ENCODE measurements around the gene CTBP1.
A peak's percentile ranks its signal among the peaks of the same experiment; 100 is the strongest.

The CTBP1 gene

DNA sequence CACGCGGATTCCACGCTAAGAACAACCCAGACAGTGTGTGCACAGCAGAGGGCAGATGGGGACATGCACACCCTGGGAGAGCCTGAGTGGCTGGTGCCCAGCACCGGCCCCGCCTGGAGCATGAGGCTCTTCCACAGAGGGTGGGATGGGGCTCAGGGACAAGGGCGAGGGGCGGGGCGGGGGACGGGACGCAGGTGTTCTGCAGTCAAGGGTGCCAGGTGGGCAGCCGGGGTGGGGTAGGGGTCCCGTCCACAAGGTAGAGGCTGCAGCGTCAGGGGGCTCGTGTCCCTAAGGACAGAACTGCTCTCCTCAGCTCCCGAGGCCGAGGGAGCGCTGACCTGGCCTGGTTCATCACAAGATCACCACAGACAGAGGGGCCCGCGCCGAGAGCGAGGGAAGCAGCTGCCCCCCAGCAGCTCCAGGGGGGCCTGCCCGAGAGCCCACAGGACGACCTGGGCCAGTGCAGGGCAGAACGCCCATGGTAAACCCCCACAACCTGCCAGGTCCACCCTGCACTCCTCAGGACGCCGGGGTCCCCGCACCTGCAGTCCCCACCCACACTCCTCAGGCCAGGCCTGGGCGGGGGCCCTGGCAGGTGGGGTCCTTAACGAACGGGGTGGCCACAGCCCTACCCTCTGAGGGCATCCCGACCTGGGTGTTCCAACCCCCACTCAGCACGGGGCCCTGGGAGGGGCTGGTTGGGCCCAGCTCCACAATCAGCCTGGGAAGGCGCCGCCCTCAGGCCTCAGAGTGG, 26.7 kb downstream of the CTBP1 start:
- DNase-seq: no peak

DNA sequence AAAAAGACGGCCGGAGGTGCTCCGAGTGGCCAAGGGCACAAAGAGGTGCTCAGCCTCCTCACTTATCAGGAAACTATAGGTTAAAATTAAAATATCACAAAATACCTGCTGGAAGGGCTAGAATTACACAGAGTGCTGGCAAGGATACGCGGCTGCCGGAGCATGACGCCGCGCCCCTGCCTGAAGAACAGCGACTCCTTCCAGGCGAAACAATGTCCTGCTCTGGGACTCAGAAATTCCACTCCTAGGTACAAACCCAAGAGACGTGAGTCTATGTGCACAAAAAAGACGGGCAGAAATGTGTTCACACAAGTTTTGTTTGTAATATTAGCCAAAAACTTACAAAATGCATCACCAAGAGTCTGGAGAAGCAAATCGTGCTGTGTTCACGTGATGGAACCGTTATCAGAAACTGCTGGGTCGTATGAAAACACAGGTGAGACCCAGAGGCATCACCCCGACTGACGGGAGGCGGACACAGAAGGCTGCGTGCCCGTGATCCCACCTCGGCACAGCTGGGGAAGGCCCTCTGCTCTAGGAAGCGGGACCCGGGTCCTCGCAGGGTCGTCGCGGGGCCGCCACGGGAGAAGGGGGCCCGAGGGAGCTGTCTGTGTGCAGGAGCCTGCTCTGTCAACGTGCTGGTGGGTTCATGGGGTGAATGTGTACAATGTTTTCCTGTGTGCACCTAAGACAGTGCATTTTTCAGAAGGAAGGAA, 27.6 kb downstream of the CTBP1 start:
- DNase-seq: no peak

DNA sequence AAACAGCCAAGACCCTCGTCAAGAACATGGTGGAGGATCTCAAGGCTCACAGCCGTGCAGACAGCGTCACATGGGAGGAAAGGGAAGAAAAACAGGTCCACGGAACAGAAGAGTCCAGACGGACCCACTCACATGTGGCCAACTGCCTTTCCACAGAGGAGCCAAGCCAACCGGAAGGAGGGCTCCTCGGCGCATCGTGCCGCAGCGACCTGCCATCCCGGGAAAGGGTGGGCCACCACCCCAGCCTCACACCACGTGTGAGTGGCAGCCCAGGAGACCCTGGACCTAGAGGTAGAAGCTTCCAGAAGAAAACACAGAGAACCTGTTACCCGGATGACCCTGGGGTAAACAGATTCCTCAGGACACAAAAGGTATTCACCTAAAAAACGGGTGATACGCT, 28.4 kb downstream of the CTBP1 start:
- no peak for DNase-seq

GRCh38 chr4:1219566-1219950, 29.4 kb downstream of the CTBP1 start:
- peak; percentile 53 for DNase-seq

- DNase-seq: peak; percentile 88
Observed at GRCh38 chr4:1218634-1219565, 30.0 kb downstream of the CTBP1 start.

DNA sequence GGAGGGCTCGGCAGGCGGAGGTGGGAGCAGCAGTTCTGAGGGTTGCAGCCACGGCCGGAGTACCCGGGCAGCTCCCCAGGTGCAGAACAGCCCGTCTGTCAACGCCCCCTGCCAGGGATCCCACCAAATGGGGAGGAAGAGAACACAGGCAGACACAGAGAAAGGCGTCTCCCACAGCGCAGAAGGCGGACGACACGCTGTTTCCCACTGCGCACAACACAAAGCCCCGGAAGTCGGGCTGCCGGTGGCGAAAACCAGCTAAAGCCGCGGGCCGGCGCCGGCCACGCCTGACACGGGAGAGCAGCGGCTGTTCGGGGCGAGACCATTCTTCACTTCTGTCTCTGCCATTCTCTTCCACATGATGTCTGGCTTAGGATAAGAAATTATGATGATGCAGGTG, 31.6 kb downstream of the CTBP1 start:
- DNase-seq: no peak

DNA sequence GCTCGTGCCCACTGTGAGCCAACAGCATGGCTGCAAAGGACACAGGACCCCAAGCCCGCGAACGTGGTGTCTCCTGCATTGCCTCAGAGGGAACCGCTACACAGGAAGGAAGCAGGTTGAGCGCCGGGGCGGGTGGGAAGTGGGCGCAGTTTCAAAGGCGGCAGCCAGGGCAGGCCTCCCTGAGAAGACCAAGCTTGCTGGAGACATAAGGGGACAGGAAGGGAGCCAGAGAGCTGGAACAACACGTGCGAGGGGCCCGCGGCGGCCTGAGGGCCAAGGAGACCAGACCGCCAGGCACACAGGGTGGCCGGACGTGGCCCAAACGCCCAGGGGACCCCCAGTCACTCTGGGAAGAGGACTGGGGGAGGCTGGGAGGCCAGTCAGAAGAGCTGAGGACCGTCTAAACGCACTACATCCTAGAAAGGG, 32.0 kb downstream of the CTBP1 start:
- peak; percentile 59 for DNase-seq

GRCh38 chr4:1216076-1216614, 32.8 kb downstream of the CTBP1 start:
- no peak for DNase-seq

DNA sequence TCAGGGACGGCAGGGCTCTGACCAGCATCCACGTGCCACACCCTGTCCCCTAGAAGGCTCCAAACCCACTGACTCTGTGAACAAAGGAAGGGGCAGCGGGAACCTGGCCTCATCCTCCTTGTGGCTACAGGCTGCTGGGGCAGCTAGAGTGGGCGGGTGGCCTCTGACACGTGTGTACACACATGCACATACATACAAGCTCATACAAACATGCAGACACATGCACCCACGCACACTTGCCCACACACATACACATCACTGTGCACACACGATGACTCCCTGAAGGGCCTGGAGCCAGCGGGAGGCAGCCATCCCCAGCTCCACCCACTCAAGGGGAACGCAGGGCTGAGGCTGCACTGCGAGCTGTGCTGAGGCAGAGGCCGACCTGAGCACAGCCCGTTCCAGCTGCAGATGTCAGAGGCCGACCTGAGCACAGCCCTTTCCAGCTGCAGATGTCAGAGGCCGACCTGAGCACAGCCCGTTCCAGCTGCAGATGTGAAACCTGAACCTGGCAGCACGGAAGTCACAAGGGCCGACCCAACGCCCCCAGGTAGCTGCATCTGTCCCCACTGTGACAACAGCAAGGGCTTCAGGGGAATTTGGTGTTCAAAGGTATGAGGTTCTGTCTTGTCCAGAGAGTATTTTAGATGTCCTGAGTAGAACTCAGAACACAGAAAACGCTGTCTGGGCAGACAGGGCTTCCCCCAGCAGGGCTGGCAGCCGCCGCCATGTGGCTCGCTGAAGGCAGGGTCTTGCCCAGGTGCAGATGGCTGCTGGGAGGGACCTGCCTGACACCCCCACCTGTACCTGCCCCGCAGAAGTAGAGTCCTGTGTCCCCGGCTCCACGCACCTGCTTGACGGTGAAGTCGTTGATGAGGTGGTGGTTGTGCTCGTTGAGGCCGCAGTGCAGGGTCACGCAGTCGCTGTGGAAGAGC, 33.5 kb downstream of the CTBP1 start:
- no peak for DNase-seq

DNA sequence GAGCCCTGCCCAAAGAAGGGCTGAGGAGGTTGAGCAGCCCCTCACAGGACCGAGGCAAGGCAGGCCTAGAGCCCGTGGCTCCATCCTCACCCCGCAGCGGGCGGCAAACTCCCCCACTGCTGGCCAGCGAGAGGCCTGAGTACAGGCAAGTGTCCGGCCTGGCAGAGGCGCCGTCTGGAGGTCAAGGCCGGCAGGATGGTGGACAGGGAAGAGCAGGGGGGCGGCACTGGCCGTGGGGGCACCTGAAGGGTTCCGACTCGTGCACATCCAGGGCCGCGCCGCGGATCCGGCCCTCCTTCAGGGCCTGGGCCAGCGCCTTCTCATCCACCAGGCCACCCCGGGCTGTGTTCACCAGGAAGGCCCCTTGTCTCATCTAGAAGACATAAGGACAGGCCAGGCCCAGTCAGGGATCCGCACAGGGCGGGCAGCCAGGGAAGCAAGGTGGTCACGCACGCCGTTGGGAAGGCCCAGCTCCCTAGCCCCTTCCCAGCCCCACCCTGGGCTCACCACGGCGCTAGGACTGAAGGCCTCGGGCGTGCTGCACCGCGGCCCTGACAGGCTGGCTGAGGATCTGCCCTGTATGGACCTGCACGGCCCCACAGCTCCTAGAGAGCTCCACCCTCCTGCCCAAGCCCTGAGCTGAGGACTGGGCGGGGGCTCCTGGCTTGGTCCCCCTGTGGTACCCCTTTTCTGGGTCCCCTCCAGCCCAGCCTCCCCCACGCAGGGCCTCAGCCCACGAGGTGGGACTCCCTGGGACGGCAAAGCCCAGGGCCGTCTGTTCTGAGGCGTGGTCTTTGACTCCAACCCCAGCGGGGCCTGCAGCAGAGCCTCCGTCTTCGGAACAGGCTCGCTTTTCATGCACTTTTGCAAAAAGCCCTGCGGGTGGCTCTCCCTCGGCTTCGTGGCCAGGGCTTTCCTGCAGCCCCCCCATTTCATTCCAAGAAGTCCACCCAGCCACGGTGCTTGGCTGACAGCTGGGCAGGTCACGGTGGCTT, 34.5 kb downstream of the CTBP1 start:
- no peak for DNase-seq

GRCh38 chr4:1213336-1213995, 35.5 kb downstream of the CTBP1 start:
- DNase-seq: no peak

- DNase-seq: no peak
Observed at GRCh38 chr4:1212546-1213335, 36.2 kb downstream of the CTBP1 start.

- no peak for DNase-seq
Observed at GRCh38 chr4:1211891-1212545, 36.9 kb downstream of the CTBP1 start.

- DNase-seq: no peak
Observed at GRCh38 chr4:1211371-1211770, 37.6 kb downstream of the CTBP1 start.

DNA sequence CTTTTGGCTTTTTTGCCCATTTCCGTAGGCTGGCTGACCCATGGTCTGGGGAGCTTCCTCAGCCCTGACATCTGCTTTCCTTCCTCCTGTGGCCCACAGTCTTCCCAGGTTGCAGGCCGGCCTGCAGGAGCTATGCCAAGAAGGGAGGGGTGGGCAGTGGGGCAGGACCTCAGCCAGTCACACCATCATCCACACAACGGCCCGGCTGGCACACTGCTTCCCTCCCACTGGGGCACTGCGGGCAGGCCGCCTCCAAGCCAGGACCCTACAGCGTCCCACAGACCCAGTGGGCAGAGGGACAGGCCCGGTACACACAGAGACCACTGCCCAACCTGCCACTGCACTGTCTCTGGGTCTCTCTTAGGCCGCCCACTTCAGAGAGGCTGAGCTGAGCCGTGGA, 38.0 kb downstream of the CTBP1 start:
- DNase-seq: no peak

- DNase-seq: no peak
Observed at GRCh38 chr4:1210241-1210841, 38.6 kb downstream of the CTBP1 start.

DNA sequence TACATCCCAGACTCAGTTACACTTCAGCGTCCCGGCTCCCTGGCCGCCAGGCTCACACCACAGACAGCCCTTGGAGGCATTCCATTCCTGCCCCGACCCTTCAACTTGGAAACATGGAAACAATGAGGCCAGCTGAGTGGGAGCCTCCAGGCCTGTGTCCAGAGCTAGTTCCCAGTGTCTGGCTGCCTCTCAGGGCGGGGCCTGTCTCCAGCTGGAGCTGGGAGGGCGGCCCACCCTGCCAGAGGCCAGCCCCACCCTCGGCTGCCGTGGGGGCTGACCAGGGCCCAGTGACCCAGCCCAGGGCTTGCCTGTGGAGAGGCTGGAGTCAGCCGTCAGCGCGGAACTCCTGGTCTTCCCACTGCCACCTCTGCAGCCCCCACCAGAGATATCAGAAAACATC, 39.1 kb downstream of the CTBP1 start:
- no peak for DNase-seq

GRCh38 chr4:1208970-1209704, 39.8 kb downstream of the CTBP1 start:
- no peak for DNase-seq
